ENCODE data around the gene DAGLA.

DNA sequence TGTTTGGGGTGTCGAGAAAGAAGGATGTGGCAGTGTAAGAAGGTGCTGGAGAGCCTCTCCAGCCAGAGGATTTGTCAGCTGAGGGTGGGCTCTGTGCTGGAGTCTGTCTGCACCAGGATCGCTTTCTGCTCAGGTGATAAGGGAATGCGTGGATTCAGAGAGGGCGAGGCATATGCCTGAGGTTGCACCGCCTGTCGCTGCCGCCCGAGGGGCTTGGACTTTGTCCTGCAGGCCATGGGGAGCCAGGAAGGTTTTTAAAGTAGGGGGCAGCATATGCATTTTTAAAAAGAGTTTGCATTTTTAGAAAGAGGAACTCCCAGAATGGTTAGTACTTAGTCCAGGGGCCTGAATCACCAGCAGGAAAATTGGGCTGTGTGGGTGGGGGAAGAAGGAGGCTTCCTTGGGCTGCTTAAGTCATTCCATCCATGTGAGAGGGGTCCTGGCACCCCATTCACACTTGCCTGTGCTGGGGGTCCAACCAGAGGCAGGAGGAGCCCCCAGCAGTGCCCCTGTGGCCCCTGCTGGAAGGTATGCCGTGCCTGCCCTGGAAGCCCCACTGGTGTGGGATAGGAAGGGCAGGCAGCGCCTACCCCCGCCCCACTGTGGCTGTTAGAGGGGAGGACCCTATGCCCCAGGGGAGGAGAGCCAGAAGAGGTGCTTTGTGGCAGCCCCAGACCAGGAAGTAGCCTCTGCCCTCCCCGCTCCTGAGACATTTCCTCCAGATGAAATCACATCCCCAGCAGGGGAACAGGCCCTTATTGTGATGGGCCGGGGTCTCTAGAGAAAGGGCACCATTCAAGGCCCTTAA lies 36.5 kb downstream of the DAGLA start:
- no peak for TF ChIP-seq POLR2A (IDR thresholded peaks at IDR 0.05)
- TF ChIP-seq, protein P1, sequence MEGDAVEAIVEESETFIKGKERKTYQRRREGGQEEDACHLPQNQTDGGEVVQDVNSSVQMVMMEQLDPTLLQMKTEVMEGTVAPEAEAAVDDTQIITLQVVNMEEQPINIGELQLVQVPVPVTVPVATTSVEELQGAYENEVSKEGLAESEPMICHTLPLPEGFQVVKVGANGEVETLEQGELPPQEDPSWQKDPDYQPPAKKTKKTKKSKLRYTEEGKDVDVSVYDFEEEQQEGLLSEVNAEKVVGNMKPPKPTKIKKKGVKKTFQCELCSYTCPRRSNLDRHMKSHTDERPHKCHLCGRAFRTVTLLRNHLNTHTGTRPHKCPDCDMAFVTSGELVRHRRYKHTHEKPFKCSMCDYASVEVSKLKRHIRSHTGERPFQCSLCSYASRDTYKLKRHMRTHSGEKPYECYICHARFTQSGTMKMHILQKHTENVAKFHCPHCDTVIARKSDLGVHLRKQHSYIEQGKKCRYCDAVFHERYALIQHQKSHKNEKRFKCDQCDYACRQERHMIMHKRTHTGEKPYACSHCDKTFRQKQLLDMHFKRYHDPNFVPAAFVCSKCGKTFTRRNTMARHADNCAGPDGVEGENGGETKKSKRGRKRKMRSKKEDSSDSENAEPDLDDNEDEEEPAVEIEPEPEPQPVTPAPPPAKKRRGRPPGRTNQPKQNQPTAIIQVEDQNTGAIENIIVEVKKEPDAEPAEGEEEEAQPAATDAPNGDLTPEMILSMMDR (IDR thresholded peaks at IDR 0.05) = no peak
- no peak for TF ChIP-seq EP300 (IDR thresholded peaks at IDR 0.05)

Data from tibial nerve (tissue), 4 donors.